C4-2B (cell line): Measurements from ENCODE around the gene UCP3.

Source experiments
- H3K27ac ChIP-seq: fragments of 450-650 bp; 2 replicates; pipeline ENCODE4 v1.5.1; 2017
- CTCF ChIP-seq: fragments of 450-650 bp; conservative IDR thresholded peaks from 2 replicates; pipeline ENCODE4 v1.5.1; 2017; ENCODE audit warnings: mild to moderate bottlenecking
- ZFX ChIP-seq: fragments of 450-650 bp; IDR thresholded peaks from 2 replicates; pipeline ENCODE4 v1.6.1; 2017

UCP3 gene

GRCh38 chr11:73963861-73964260 is 45.0 kb downstream of the UCP3 start:
- TF ChIP-seq ZFX (no peak), CTCF (no peak)
- no peak overlapping the region for H3K27ac ChIP-seq

- TF ChIP-seq CTCF (no peak), ZFX (no peak)
- no peak overlapping the region for H3K27ac ChIP-seq
Observed at GRCh38 chr11:73962101-73962705, 46.7 kb downstream of the UCP3 start.

- TF ChIP-seq CTCF (no peak), ZFX (no peak)
- no peak overlapping the region for H3K27ac ChIP-seq
Observed at GRCh38 chr11:73961321-73961720, 47.6 kb downstream of the UCP3 start.

- TF ChIP-seq ZFX (no peak), CTCF (no peak)
- no peak overlapping the region for H3K27ac ChIP-seq
Observed at GRCh38 chr11:73958521-73959141, 50.3 kb downstream of the UCP3 start.

GRCh38 chr11:73957654-73958361 is 51.1 kb downstream of the UCP3 start:
- H3K27ac ChIP-seq, result no peak overlapping the region
- TF ChIP-seq CTCF, result no peak
- TF ChIP-seq ZFX, result no peak

GRCh38 chr11:73956876-73957653 is 51.8 kb downstream of the UCP3 start:
- TF ChIP-seq ZFX (no peak), CTCF (no peak)
- H3K27ac ChIP-seq, result no peak overlapping the region

- no peak overlapping the region for H3K27ac ChIP-seq
- no peak for TF ChIP-seq CTCF
- no peak for TF ChIP-seq ZFX
Observed at GRCh38 chr11:73951797-73952196, 57.1 kb downstream of the UCP3 start.
